Measurements from ENCODE around the gene LYPD6. TPM values are rescaled to one million over a fixed set of nuclear protein-coding genes. Genes with fewer than 3 reads are reported as not detected.

Gene LYPD6
- total RNA-seq, 1 experiment from 2014 or later, result 0.54 TPM

GRCh38 chr2:149364839-149365238, 34.5 kb downstream of the LYPD6 start:
- POLR2A ChIA-PET (ENCODE audit: low non-redundant PET), result no interaction called here
- no peak overlapping the region for H3K4me3 ChIP-seq (ENCODE audit: low read depth, low read length, poor library complexity, severe bottlenecking)
- no peak for DNase-seq (ENCODE audit: low spot score)
- no peaks in the 10 kb centered on the region for H3K36me3 ChIP-seq (ENCODE audit: insufficient read depth, low read length, poor library complexity, severe bottlenecking)
- H3K27me3 ChIP-seq (replicated peaks; ENCODE audit: insufficient read depth, low read depth, low read length, poor library complexity), result no peaks in the 10 kb centered on the region
- no peaks in the 10 kb centered on the region for H3K4me1 ChIP-seq (ENCODE audit: insufficient read depth, low read length, poor library complexity, severe bottlenecking)
- TF ChIP-seq CTCF (conservative IDR thresholded peaks at IDR 0.05; ENCODE audit: low read depth, low read length) (no peak), EZH2 (IDR thresholded peaks at IDR 0.05; ENCODE audit: borderline replicate concordance, low read depth, low read length, poor library complexity, severe bottlenecking) (no peak)
- intact Hi-C loops (cut with micrococcal nuclease; ENCODE audit: unreplicated experiment), result no loop called here
- no peak overlapping the region for H3K27ac ChIP-seq (ENCODE audit: low read depth, low read length, poor library complexity, severe bottlenecking)
- no peaks in the 10 kb centered on the region for H3K9me3 ChIP-seq (ENCODE audit: low read depth, low read length, poor library complexity, severe bottlenecking)
- CTCF ChIA-PET, result no interaction called here
- no TSS peak for BruUV-seq (replicated peaks)

- ChIA-PET CTCF (no interaction called here), POLR2A (ENCODE audit: low non-redundant PET) (no interaction called here)
- Histone ChIP-seq H3K27ac (ENCODE audit: low read depth, low read length, poor library complexity, severe bottlenecking) (no peak overlapping the region), H3K4me3 (ENCODE audit: low read depth, low read length, poor library complexity, severe bottlenecking) (no peak overlapping the region), H3K36me3 (ENCODE audit: insufficient read depth, low read length, poor library complexity, severe bottlenecking) (no peaks in the 10 kb centered on the region), H3K4me1 (ENCODE audit: insufficient read depth, low read length, poor library complexity, severe bottlenecking) (no peaks in the 10 kb centered on the region), H3K9me3 (ENCODE audit: low read depth, low read length, poor library complexity, severe bottlenecking) (no peaks in the 10 kb centered on the region), H3K27me3 (replicated peaks; ENCODE audit: insufficient read depth, low read depth, low read length, poor library complexity) (no peaks in the 10 kb centered on the region)
- intact Hi-C loops (cut with micrococcal nuclease; ENCODE audit: unreplicated experiment), result no loop called here
- no TSS peak for BruUV-seq (replicated peaks)
- TF ChIP-seq EZH2 (IDR thresholded peaks at IDR 0.05; ENCODE audit: borderline replicate concordance, low read depth, low read length, poor library complexity, severe bottlenecking) (no peak), CTCF (conservative IDR thresholded peaks at IDR 0.05; ENCODE audit: low read depth, low read length) (no peak)
- DNase-seq (ENCODE audit: low spot score), result no peak
Observed at GRCh38 chr2:149365931-149366583, 35.7 kb downstream of the LYPD6 start.

- H3K9me3 ChIP-seq (ENCODE audit: low read depth, low read length, poor library complexity, severe bottlenecking), result no peaks in the 10 kb centered on the region
- TF ChIP-seq CTCF (conservative IDR thresholded peaks at IDR 0.05; ENCODE audit: low read depth, low read length) (no peak), EZH2 (IDR thresholded peaks at IDR 0.05; ENCODE audit: borderline replicate concordance, low read depth, low read length, poor library complexity, severe bottlenecking) (no peak)
- no peaks in the 10 kb centered on the region for H3K4me1 ChIP-seq (ENCODE audit: insufficient read depth, low read length, poor library complexity, severe bottlenecking)
- no peak overlapping the region for H3K4me3 ChIP-seq (ENCODE audit: low read depth, low read length, poor library complexity, severe bottlenecking)
- BruUV-seq (replicated peaks), result no TSS peak
- intact Hi-C loops (cut with micrococcal nuclease; ENCODE audit: unreplicated experiment), result no loop called here
- ChIA-PET CTCF (no interaction called here), POLR2A (ENCODE audit: low non-redundant PET) (no interaction called here)
- no peaks in the 10 kb centered on the region for H3K36me3 ChIP-seq (ENCODE audit: insufficient read depth, low read length, poor library complexity, severe bottlenecking)
- no peak overlapping the region for H3K27ac ChIP-seq (ENCODE audit: low read depth, low read length, poor library complexity, severe bottlenecking)
- H3K27me3 ChIP-seq (replicated peaks; ENCODE audit: insufficient read depth, low read depth, low read length, poor library complexity), result no peaks in the 10 kb centered on the region
- DNase-seq (ENCODE audit: low spot score), result no peak
Observed at GRCh38 chr2:149370061-149370775, 39.8 kb downstream of the LYPD6 start.
